Measurements from ENCODE around the gene MEX3D. TPM values are rescaled to one million over a fixed set of nuclear protein-coding genes. Genes with fewer than 3 reads are reported as not detected.

Gene MEX3D
- total RNA-seq, 2 donors from 2014 or later: 18.8 to 21.8 TPM

DNA sequence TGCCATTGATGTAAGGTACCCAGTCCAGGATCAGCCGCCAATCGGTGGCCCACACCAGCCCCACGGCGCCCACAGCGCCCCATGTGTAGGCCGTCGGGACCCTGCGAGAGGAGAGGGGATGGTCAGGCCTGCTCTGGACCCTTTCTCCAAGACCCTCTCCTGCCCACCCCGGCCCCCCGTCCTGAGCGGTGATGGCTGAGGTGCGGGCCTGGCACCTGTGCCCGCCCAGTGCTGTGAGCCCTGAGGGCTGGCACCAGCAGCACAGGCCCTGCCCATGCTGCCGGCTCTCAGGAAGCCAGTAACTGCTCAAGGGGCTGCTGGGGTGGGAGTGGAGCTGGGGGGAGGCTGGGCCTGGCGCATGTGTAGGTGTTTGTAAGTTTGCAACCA lies 31.3 kb upstream of the MEX3D start:
- H3K36me3 ChIP-seq (replicated peaks in 1 of 2; ENCODE audit: insufficient read depth in 1 of 2, low read depth in 2 of 2): peaks cover 11 to 16% of the 10 kb centered on the region in 2 donors
- H3K9me3 ChIP-seq: no peaks in the 10 kb centered on the region
- 86 to 87% methylated on average over 5 to 14 of the region's 15 CpGs for WGBS, 2 donors
- no peak for ATAC-seq
- intact Hi-C loops (cut with DNase I): no loop called here
- TF ChIP-seq POLR2A (IDR thresholded peaks at IDR 0.05): no peak
- TF ChIP-seq, protein P1, sequence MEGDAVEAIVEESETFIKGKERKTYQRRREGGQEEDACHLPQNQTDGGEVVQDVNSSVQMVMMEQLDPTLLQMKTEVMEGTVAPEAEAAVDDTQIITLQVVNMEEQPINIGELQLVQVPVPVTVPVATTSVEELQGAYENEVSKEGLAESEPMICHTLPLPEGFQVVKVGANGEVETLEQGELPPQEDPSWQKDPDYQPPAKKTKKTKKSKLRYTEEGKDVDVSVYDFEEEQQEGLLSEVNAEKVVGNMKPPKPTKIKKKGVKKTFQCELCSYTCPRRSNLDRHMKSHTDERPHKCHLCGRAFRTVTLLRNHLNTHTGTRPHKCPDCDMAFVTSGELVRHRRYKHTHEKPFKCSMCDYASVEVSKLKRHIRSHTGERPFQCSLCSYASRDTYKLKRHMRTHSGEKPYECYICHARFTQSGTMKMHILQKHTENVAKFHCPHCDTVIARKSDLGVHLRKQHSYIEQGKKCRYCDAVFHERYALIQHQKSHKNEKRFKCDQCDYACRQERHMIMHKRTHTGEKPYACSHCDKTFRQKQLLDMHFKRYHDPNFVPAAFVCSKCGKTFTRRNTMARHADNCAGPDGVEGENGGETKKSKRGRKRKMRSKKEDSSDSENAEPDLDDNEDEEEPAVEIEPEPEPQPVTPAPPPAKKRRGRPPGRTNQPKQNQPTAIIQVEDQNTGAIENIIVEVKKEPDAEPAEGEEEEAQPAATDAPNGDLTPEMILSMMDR (IDR thresholded peaks at IDR 0.05): no peak
- no peak for DNase-seq
- H3K4me1 ChIP-seq: peaks cover 15% of the 10 kb centered on the region
- no peak overlapping the region for H3K4me3 ChIP-seq
- H3K27me3 ChIP-seq: no peaks in the 10 kb centered on the region
- H3K27ac ChIP-seq: no peak overlapping the region

DNA sequence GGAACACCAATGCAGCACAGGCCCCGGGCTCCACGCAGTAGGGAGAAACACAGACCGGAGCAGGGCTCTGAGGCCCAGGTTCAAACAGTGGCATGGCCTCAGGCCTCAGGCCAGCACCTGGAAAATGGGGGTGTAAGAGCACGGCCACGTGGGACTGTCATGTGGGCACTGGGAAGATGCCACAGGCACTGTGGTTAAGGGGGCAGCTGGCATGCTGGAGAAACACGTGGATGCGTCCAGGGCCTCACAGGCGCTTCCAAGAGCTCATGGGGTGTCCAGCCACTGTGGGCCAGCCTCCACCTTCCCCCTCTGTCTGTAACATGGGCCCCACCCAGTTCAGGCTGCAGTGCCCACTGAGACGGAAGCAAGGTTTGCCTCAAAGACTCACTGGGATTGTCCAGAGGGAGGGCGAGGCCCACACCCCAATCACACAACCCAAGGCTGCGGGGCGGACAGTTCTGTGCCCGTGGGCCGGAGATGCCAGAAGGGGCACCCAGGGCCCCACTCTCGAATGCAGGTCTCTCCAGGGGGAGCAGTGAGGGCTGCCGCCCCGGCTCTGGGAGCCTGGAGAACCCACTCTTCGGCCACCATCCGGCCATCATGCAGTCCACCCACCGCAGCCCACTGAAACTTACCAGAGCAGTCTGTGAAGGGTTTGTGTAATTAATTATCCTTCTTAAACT lies 30.8 kb upstream of the MEX3D start:
- peaks cover 11 to 16% of the 10 kb centered on the region in 2 donors for H3K36me3 ChIP-seq (replicated peaks in 1 of 2; ENCODE audit: insufficient read depth in 1 of 2, low read depth in 2 of 2)
- H3K9me3 ChIP-seq: no peaks in the 10 kb centered on the region
- peaks cover 9% of the 10 kb centered on the region for H3K4me1 ChIP-seq
- H3K27ac ChIP-seq: no peak overlapping the region
- no peaks in the 10 kb centered on the region for H3K27me3 ChIP-seq
- intact Hi-C loops (cut with DNase I): no loop called here
- 90% methylated on average over 2 to 14 of the region's 20 CpGs for WGBS, 2 donors
- no peak for DNase-seq
- H3K4me3 ChIP-seq: no peak overlapping the region
- no peak for ATAC-seq
- TF ChIP-seq, protein P1 (IDR thresholded peaks at IDR 0.05): no peak
- no peak for TF ChIP-seq POLR2A (IDR thresholded peaks at IDR 0.05)

DNA sequence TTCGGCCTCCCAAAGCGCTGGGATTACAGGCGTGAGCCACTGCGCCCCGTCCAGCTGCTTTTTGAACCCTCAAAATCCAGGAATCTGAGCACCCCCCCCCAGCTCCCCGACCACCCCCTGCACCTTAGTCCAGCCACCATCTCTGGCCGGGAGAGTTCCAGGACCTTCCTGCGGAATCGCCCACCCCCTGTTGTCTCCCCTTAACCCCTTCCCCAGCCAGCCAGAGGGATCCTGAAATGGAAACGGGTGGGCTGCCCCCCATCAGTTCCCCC lies 25.3 kb upstream of the MEX3D start:
- ATAC-seq (no peak), DNase-seq (no peak)
- intact Hi-C loops (cut with DNase I): no loop called here
- Histone ChIP-seq H3K27ac (peak overlapping the region in 2 of 4 donors; percentile 55 to 93), H3K4me1 (peaks cover 29% of the 10 kb centered on the region), H3K27me3 (no peaks in the 10 kb centered on the region), H3K9me3 (no peaks in the 10 kb centered on the region), H3K36me3 (replicated peaks in 1 of 2; ENCODE audit: insufficient read depth in 1 of 2, low read depth in 2 of 2) (peaks cover 8 to 14% of the 10 kb centered on the region in 2 donors), H3K4me3 (peak overlapping the region in 1 of 2 donors; percentile 16)
- TF ChIP-seq, protein P1 (IDR thresholded peaks at IDR 0.05): no peak
- no peak for TF ChIP-seq POLR2A (IDR thresholded peaks at IDR 0.05)
- 30% methylated on average over 10 of the region's 10 CpGs; no CpG with 5 or more reads in 1 of the 2 donors for WGBS, 2 donors

DNA sequence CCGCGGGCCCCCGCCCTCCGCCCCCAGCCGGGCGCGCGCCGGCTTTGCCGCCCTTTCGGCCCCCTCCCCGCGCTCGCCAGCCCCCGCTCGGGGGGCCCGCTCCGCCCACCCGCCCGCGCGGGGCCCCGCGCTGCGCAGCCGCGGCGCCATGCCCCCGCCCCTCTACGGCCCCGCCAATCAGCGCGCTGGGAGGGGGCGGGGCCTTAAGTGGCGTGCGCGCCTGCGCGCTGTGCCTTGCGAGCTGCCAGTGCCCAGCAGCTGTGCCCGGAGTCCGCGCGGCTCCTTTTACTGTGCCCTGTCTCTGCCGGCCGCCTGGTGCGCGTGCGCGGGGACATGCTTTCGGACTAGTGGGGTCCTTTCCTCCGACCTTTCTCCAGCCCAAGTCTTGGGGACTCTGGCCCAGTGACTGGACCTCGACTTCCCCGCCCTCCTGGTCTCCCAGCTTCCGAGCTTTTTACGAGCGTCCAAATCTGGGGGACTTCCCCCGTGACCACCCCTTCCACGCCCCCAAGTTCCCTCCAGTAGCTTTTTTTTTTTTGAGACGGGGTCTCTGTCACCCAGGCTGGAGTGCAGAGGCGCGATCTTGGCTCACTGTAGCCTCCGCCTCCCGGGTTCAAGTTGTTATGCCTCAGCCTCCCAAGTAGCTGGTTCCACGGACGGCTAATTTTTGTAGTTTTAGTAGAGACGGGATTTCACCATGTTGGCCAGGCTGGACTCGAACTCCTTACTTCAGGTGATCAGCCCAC lies 24.8 kb upstream of the MEX3D start, which contains the start of gene MBD3:
MBD3 (minus strand) TSS at position 111 of the 746 bp plus-strand sequence. CDS start 234 bp downstream, outside the sequence.
- Histone ChIP-seq H3K27me3 (no peaks in the 10 kb centered on the region), H3K9me3 (no peaks in the 10 kb centered on the region), H3K4me3 (peak within 1 kb of the TSS; percentile 66 to 96), H3K4me1 (peaks cover 29% of the 10 kb centered on the region), H3K36me3 (replicated peaks in 1 of 2; ENCODE audit: insufficient read depth in 1 of 2, low read depth in 2 of 2) (peaks cover 8 to 9% of the 10 kb centered on the region in 2 donors), H3K27ac (peak within 1 kb of the TSS; percentile 92 to 98 (median 93))
- intact Hi-C loops (cut with DNase I): no loop called here
- TF ChIP-seq POLR2A (IDR thresholded peaks at IDR 0.05): peak; percentile 28 to 69 (median 66)
- TF ChIP-seq, protein P1 (IDR thresholded peaks at IDR 0.05): peak in 4 of 7 experiments; percentile 40 to 51 (median 44)
- peak; percentile 92 for ATAC-seq
- WGBS, 2 donors: 0 to 1% methylated on average over 26 to 48 of the region's 68 CpGs
- peak; percentile 95 to 97 (median 96) for DNase-seq

All from body of pancreas (tissue), 4 donors.